ENCODE data around the gene ABCB11. TPM values are rescaled to one million over a fixed set of nuclear protein-coding genes. Genes with fewer than 3 reads are reported as not detected.

ABCB11 gene
- total RNA-seq, 4 donors from 2014 or later = 0.39 to 0.49 (median 0.46) TPM; not detected in 1

DNA sequence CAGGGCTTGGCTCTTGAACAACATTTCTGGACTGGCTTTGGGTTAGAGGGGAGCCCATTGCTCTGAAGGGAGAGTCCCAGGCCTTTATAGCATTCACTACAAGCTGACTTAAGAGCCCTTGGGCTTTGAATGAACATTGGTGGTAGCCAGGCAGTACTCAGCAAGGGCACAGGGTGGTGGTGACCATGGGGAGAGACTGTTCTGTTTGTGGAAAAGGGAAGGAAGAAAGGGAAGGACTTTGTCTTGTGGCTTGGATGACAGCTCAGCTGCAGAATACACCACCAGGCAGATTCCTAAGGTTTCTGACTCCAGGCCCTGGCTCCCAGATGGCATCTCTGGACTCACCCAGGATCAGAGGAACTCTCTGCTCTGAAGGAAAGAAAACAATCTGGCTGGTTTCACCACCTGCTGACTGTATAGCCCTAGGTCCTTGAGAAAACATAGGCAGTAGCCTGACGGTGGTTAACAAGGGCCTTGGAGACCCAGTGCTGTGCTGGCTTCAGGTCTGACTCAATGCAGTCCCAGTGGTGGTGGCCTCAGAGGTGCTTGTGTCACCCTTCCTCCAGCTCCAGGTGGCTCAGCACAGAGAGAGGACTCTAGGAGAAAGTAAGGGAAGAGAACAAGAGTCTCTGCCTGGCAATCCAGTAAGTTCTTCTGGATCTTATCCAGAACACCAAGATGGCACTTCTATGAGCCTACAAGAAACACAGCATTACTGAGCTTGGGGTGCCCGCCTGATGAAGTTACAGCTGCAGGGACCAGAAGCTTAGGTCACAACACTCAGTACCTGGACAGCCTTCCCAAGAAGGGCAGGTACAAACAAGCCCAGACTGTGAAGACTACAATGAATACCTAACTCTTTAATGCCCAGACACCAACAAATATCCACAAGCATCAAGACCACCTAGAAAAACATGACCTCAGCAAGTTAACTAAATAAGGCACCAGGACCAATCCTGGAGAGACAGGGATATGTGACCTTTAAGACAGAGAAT, 16.4 kb upstream of the ABCB11 start:
- no peak for DNase-seq (ENCODE audit: low spot score in 2 of 2)
- TF ChIP-seq, protein P1, sequence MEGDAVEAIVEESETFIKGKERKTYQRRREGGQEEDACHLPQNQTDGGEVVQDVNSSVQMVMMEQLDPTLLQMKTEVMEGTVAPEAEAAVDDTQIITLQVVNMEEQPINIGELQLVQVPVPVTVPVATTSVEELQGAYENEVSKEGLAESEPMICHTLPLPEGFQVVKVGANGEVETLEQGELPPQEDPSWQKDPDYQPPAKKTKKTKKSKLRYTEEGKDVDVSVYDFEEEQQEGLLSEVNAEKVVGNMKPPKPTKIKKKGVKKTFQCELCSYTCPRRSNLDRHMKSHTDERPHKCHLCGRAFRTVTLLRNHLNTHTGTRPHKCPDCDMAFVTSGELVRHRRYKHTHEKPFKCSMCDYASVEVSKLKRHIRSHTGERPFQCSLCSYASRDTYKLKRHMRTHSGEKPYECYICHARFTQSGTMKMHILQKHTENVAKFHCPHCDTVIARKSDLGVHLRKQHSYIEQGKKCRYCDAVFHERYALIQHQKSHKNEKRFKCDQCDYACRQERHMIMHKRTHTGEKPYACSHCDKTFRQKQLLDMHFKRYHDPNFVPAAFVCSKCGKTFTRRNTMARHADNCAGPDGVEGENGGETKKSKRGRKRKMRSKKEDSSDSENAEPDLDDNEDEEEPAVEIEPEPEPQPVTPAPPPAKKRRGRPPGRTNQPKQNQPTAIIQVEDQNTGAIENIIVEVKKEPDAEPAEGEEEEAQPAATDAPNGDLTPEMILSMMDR (IDR thresholded peaks at IDR 0.05) = no peak
- TF ChIP-seq POLR2A (IDR thresholded peaks at IDR 0.05) = no peak
- no peak overlapping the region for H3K4me3 ChIP-seq (ENCODE audit: low read depth, poor library complexity, severe bottlenecking)
- intact Hi-C loops (cut with DNase I; ENCODE audit: low total_unique reads) = no loop called here
- WGBS, 2 donors = 55 to 61% methylated on average over 2 of the region's 2 CpGs

DNA sequence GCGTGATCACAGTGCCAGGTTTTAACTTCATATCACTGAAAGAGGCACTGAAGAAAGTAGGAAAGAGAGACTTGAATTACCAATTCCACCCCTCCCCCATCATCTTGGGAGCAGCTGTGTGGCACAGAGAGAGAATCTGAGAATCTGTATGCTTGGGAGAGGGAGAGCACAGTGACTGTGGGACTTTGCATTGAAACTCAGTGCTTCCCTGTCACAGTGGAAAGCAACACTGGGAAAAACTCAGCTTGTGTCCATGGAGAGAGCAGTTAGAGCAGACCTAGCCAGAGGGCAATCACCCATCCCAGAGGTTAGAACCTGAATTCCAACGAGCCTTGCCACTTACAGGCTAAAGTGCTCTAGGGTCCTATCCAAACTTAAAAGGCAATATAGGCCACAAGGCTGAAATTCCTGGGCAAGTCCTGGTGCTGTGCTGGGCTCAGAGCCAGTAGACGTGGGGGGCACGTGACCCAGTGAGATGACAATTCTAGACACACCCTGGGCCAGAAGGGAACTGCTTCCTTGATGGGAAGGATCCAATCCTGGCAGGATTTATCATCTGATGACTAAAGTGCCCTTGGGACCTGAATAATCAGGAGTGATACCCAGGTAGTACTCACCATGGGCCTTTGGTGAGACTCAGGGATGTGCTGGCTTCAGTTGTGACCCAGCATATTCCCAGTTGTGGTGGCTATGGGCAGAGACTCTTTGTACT, 15.5 kb upstream of the ABCB11 start:
- H3K4me3 ChIP-seq (ENCODE audit: low read depth, poor library complexity, severe bottlenecking) = no peak overlapping the region
- WGBS, 2 donors = 32 to 49% methylated on average over 4 of the region's 4 CpGs
- TF ChIP-seq, protein P1 (IDR thresholded peaks at IDR 0.05) = no peak
- no peak for TF ChIP-seq POLR2A (IDR thresholded peaks at IDR 0.05)
- intact Hi-C loops (cut with DNase I; ENCODE audit: low total_unique reads) = no loop called here
- DNase-seq (ENCODE audit: low spot score in 2 of 2) = peak; percentile 47 to 85

DNA sequence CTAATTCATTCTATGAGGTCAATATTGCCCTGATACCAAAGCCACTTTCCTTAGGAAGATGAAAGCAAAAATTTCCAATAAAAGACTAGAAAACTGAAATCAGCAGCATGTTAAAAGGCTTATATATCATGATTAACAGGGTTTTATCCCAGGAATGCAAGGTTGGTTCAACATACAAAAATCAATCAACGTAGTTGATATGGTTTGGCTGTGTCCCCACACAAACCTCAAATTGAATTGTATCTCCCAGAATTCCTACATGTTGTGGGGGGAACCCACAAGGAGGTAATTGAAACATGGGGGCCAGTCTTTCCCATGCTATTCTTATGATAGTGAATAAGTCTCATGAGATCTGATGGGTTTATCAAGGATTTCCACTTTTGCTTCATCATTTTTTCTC, 11.7 kb upstream of the ABCB11 start:
- TF ChIP-seq, protein P1 (IDR thresholded peaks at IDR 0.05) = no peak
- no peak for TF ChIP-seq POLR2A (IDR thresholded peaks at IDR 0.05)
- WGBS, 2 donors = 82 to 89% methylated on average over 1 of the region's 1 CpG
- H3K4me3 ChIP-seq (ENCODE audit: low read depth, poor library complexity, severe bottlenecking) = no peak overlapping the region
- intact Hi-C loops (cut with DNase I; ENCODE audit: low total_unique reads) = no loop called here
- DNase-seq (ENCODE audit: low spot score in 2 of 2) = no peak

DNA sequence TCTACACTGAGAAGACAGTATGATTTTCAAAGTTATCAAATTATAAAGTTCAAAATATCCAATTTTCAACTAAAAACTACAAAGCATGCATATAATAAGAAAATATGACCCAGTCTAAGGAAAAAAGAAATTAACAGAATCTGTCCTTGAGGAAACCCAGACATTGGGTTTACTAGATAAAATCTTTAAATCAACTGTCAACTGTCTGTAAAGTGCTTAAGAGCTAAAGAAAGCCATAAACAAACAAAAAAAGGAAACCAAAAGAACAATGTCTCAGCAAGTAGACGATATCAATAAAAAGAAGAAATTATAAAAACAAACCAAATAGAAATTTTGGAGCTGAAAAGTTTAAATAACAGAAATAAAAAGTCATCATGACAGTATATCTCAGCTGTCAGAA, 10.5 kb upstream of the ABCB11 start:
- DNase-seq (ENCODE audit: low spot score in 2 of 2) = no peak
- no peak overlapping the region for H3K4me3 ChIP-seq (ENCODE audit: low read depth, poor library complexity, severe bottlenecking)
- TF ChIP-seq, protein P1 (IDR thresholded peaks at IDR 0.05) = no peak
- no peak for TF ChIP-seq POLR2A (IDR thresholded peaks at IDR 0.05)
- WGBS, 2 donors = 59 to 69% methylated on average over 1 of the region's 1 CpG
- intact Hi-C loops (cut with DNase I; ENCODE audit: low total_unique reads) = no loop called here

DNA sequence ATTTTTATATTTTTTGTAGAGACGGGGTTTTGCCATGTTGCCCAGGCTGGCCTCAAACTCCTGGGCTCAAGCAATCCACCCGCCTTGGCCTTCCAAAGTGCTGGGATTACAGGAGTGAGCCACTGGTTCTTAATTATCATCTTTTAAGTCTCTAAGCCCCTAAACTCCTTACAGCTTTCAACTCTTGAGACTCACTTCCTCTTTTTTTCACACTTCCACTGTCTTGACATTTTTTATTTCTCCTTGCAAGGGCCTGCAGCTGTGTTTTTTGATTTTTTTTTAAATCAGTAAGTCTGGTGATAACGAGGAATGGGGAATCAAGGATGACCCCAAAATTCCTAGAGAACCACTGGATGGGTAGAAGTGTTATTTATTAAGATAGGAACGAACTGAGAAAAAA, 8.6 kb upstream of the ABCB11 start:
- 76 to 83% methylated on average over 4 of the region's 4 CpGs for WGBS, 2 donors
- no peak overlapping the region for H3K4me3 ChIP-seq (ENCODE audit: low read depth, poor library complexity, severe bottlenecking)
- no peak for DNase-seq (ENCODE audit: low spot score in 2 of 2)
- intact Hi-C loops (cut with DNase I; ENCODE audit: low total_unique reads) = no loop called here
- TF ChIP-seq POLR2A (IDR thresholded peaks at IDR 0.05) = no peak
- TF ChIP-seq, protein P1 (IDR thresholded peaks at IDR 0.05) = no peak
